Subcutaneous abdominal adipose tissue (tissue), 5 donors: ENCODE data around the gene CCDC148.
A peak's percentile ranks its signal among the peaks of the same experiment; 100 is the strongest.

Source experiments
- H3K27ac ChIP-seq: one replicate; pipeline ENCODE4 v1.7.0; 2013; ENCODE audit warnings: low read depth, mild to moderate bottlenecking, inconsistent platforms, low read length, moderate library complexity
- H3K27me3 ChIP-seq, 5 donors: one replicate each; pipeline ENCODE4 v1.7.0; 2013; ENCODE audit warnings: low read length in 5 of 5, inconsistent platforms in 1 of 5; ENCODE audit not compliant: control insufficient read depth in 5 of 5, insufficient read depth in 4 of 5
- H3K36me3 ChIP-seq, 5 donors: one replicate each; pipeline ENCODE4 v1.7.0; 2013; ENCODE audit warnings: low read length in 5 of 5; ENCODE audit not compliant: control insufficient read depth in 5 of 5, insufficient read depth in 5 of 5
- H3K4me1 ChIP-seq, 5 donors: one replicate each; pipeline ENCODE4 v1.7.0; 2013; ENCODE audit warnings: low read length in 5 of 5, mild to moderate bottlenecking in 3 of 5, moderate library complexity in 1 of 5; ENCODE audit not compliant: control insufficient read depth in 5 of 5, insufficient read depth in 5 of 5
- H3K4me3 ChIP-seq, 5 donors: one replicate each; pipeline ENCODE4 v1.7.0; 2013; ENCODE audit warnings: low read length in 5 of 5, low read depth in 1 of 5
- H3K9ac ChIP-seq, 5 donors: one replicate each; pipeline ENCODE4 v1.7.0; 2013; ENCODE audit warnings: low read length in 5 of 5, mild to moderate bottlenecking in 4 of 5, moderate library complexity in 3 of 5
- H3K9me3 ChIP-seq, 5 donors: one replicate each; pipeline ENCODE4 v1.7.0; 2013; ENCODE audit warnings: low read length in 5 of 5; ENCODE audit not compliant: control insufficient read depth in 5 of 5
- donor health status: healthy.
- donor health status: healthy.
- donor health status: healthy.
- donor health status: healthy.
- donor health status: healthy.

Gene CCDC148

DNA sequence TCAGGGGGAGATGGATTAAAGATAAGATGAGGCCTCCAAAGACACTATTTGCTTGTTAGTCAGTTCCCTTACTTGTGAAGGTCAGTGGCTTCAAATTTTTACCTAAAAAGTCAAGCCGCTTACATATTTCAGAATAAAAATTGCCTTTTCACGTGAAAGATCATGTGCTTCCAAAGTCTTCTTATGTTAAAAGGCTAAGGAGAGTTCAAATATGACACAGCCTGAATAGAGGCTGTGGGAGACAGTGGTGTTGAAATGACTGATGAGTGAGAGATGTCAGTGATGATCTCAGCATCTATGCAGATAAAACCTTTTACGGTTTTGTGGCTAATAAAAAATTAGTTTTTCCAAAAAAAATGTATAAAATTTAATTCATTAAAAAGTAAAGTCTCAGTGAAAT lies 314.4 kb downstream of the CCDC148 start:
- Histone ChIP-seq H3K27me3 (no peaks in the 10 kb centered on the region), H3K4me3 (no peak overlapping the region), H3K36me3 (no peaks in the 10 kb centered on the region), H3K27ac (no peak overlapping the region), H3K4me1 (peaks cover 0 to 22% (median 13%) of the 10 kb centered on the region in 5 donors), H3K9ac (no peak overlapping the region), H3K9me3 (no peaks in the 10 kb centered on the region)

GRCh38 chr2:158140201-158140600 lies 316.4 kb downstream of the CCDC148 start:
- Histone ChIP-seq H3K4me1 (peaks cover 0 to 22% (median 13%) of the 10 kb centered on the region in 5 donors), H3K4me3 (no peak overlapping the region), H3K9ac (no peak overlapping the region), H3K27ac (no peak overlapping the region), H3K36me3 (no peaks in the 10 kb centered on the region), H3K27me3 (no peaks in the 10 kb centered on the region), H3K9me3 (no peaks in the 10 kb centered on the region)

DNA sequence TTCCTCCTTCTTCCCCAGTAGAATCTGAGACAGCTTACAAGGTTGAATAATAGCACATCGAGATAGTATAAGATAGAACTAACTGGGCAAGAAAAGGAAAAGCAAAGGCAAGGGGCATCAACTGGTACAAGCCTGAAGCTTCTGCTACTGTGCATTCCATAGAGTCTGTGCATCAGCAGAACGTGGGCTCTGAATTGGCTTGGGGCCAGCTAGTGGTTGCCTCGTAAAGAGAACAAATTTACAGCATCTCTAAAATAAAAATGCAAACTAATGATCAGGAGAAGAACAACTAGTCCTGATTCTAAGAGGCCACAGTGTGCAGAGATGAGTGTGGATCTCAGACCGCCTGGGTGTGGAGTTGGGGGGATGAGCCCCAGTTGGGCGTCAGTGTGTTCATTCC lies 318.3 kb downstream of the CCDC148 start:
- Histone ChIP-seq H3K9me3 (no peaks in the 10 kb centered on the region), H3K27me3 (no peaks in the 10 kb centered on the region), H3K4me3 (no peak overlapping the region), H3K4me1 (peaks cover 0 to 8% (median 0%) of the 10 kb centered on the region in 5 donors), H3K27ac (no peak overlapping the region), H3K36me3 (no peaks in the 10 kb centered on the region), H3K9ac (no peak overlapping the region)

GRCh38 chr2:158135096-158135495 lies 321.5 kb downstream of the CCDC148 start:
- H3K9me3 ChIP-seq, result no peaks in the 10 kb centered on the region

GRCh38 chr2:158134655-158135054 lies 321.9 kb downstream of the CCDC148 start:
- Histone ChIP-seq H3K4me3 (no peak overlapping the region), H3K9me3 (no peaks in the 10 kb centered on the region), H3K27ac (no peak overlapping the region), H3K4me1 (peaks cover 0 to 15% (median 4%) of the 10 kb centered on the region in 5 donors), H3K9ac (no peak overlapping the region), H3K27me3 (no peaks in the 10 kb centered on the region), H3K36me3 (no peaks in the 10 kb centered on the region)

More at GRCh38 chr2:158135096-158135495, 321.5 kb downstream of the CCDC148 start:
- Histone ChIP-seq H3K27ac (no peak overlapping the region), H3K4me1 (peaks cover 0 to 15% (median 4%) of the 10 kb centered on the region in 5 donors), H3K27me3 (no peaks in the 10 kb centered on the region), H3K36me3 (no peaks in the 10 kb centered on the region), H3K4me3 (no peak overlapping the region), H3K9ac (no peak overlapping the region)

DNA sequence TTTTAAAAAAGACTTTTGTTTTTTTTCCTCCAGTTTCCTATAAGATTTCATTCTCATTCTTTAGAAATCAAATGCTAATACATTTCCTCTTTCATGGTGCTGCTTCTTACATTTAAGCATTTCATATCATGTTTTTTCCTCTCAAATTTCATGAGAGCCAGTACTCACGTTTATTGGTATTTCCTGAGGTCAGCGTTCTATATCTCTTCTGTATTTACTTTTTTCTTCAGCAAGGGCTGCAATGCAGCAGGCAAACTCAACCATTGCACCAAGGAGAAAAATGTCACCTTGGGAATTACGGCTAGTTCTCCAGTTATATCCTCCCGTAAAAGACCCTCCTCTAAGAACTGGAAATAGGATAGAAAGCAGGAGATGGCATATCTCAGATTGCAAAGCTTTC lies 322.5 kb downstream of the CCDC148 start:
- Histone ChIP-seq H3K36me3 (no peaks in the 10 kb centered on the region), H3K9ac (no peak overlapping the region), H3K9me3 (no peaks in the 10 kb centered on the region), H3K4me3 (no peak overlapping the region), H3K27me3 (no peaks in the 10 kb centered on the region), H3K4me1 (peaks cover 0 to 15% (median 4%) of the 10 kb centered on the region in 5 donors), H3K27ac (no peak overlapping the region)

DNA sequence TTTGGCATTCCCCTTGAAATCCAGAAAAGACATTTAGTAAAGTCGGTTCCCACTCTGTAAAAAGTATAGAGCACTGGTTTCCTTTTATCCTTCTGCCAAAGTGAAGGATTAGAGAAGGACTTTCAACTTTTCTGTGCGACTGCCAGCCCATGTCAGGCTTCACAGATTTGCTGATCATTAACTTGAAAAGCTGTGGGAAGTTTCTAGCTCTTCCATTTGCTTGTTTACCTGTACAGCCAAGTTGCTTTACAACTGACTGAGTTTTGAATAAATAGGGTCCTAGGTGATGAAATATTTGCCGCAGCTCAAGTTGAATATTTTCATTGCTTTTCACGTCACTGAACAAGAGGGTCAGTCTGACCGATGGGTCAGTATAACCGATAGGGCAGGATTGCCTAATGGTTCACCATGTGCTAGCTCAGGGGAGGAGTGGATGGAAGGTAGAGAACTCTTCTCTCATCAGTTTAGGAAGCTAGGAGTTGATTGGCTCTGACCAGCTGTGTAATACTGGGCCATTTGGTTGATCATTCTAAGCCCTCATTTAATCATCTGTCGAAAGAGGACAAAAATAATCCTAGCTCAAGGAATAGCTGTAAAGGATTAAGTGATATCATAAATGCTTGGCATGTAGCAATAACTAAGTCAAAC lies 324.5 kb downstream of the CCDC148 start:
- H3K9ac ChIP-seq, result no peak overlapping the region

GRCh38 chr2:158131483-158131912 lies 325.1 kb downstream of the CCDC148 start:
- Histone ChIP-seq H3K9ac (no peak overlapping the region), H3K27ac (no peak overlapping the region), H3K27me3 (no peaks in the 10 kb centered on the region), H3K9me3 (no peaks in the 10 kb centered on the region), H3K4me1 (peaks cover 0 to 15% (median 4%) of the 10 kb centered on the region in 5 donors), H3K4me3 (no peak overlapping the region), H3K36me3 (no peaks in the 10 kb centered on the region)

More for the DNA sequence above, 324.5 kb downstream of the CCDC148 start:
- Histone ChIP-seq H3K36me3 (no peaks in the 10 kb centered on the region), H3K27ac (no peak overlapping the region), H3K9me3 (no peaks in the 10 kb centered on the region), H3K4me3 (no peak overlapping the region), H3K4me1 (peaks cover 0 to 15% (median 4%) of the 10 kb centered on the region in 5 donors), H3K27me3 (no peaks in the 10 kb centered on the region)

DNA sequence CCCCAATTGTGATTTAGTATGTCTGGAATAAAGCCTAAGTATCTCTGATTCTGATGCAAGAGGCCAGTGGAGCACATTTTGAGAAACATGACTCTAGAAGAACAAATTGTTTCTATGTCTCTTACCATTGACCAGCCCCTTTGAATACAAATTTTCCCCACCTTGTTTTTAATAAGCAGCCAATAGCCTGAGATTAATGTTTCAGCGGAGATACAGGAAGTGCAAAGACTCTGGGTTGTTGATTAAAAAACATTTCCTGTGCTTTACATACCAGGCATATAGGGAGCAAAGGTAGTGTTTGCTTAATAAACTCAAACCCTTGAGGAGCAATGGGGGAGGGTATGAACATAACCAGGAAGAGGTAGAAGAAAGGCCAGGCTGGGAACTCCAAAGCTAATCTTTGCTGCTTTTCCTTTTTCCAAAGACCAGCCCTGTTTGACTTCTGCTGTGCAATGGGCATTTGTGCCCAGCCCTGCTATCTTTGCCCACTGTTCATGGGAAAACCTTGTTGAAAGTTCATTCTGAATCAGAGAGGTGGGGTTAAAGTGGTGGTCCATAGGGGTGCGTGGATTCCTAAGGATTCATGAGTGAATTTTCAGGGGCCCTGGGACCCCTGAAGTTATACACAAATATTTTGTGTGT lies 325.6 kb downstream of the CCDC148 start:
- H3K27ac ChIP-seq, result no peak overlapping the region
- H3K4me1 ChIP-seq, result peaks cover 0 to 15% (median 4%) of the 10 kb centered on the region in 5 donors

GRCh38 chr2:158129037-158129436 lies 327.5 kb downstream of the CCDC148 start:
- Histone ChIP-seq H3K4me3 (no peak overlapping the region), H3K9me3 (no peaks in the 10 kb centered on the region), H3K27me3 (no peaks in the 10 kb centered on the region), H3K9ac (no peak overlapping the region), H3K4me1 (peaks cover 0 to 15% (median 4%) of the 10 kb centered on the region in 5 donors), H3K36me3 (no peaks in the 10 kb centered on the region), H3K27ac (no peak overlapping the region)

More for the DNA sequence above, 325.6 kb downstream of the CCDC148 start:
- H3K9me3 ChIP-seq, result no peaks in the 10 kb centered on the region
- no peaks in the 10 kb centered on the region for H3K36me3 ChIP-seq
- no peaks in the 10 kb centered on the region for H3K27me3 ChIP-seq
- peak overlapping the region in 1 of 5 donors; percentile 13 for H3K4me3 ChIP-seq
- H3K9ac ChIP-seq, result no peak overlapping the region
